GM12878 (cell line): ENCODE data around the gene FEM1B. TPM values are rescaled to one million over a fixed set of nuclear protein-coding genes. Genes with fewer than 3 reads are reported as not detected.

ENCODE experiments used
- ATAC-seq: fragments of 200-7000 bp; cut with Tn5 transposase; 3 replicates; pipeline ENCODE4 v1.9.1; 2020; ENCODE audit warnings: mild to moderate bottlenecking, moderate library complexity
- BruUV-seq: library from RNA; stranded (reverse); fragments of 400-500 nt; replicated peaks from 2 replicates; lab custom pipeline; 2021; lab: Mats Ljungman, UMichigan
- CTCF ChIA-PET: fragments of 300-600 bp; sonication (Branson Sonifier 250); formaldehyde crosslinking; extraction: SDS; loops from one replicate; lab custom pipeline; 2021; ENCODE audit warnings: inconsistent platforms; lab: Yijun Ruan, JAX
- POLR2A ChIA-PET: fragments of 350-600 bp; formaldehyde crosslinking; extraction: SDS; loops from one replicate; lab custom pipeline; 2021; ENCODE audit warnings: inconsistent platforms; lab: Charles Lee
- RAD21 ChIA-PET: fragments of 300-600 bp; sonication (Branson Sonifier 250); formaldehyde crosslinking; loops from one replicate; lab custom pipeline; 2023; ENCODE audit warnings: antibody characterized with exemption; ENCODE audit not compliant: unreplicated experiment; lab: Charles Lee
- SMC1A ChIA-PET: fragments of 300-600 bp; sonication (Branson Sonifier 250); formaldehyde crosslinking; loops from one replicate; lab custom pipeline; 2023; ENCODE audit not compliant: unreplicated experiment, uncharacterized antibody; lab: Charles Lee
- DNase-seq: peaks from one replicate; pipeline ENCODE4 v3.0.0-alpha.2; 2011; ENCODE audit warnings: low read depth, low spot score
- FAIRE-seq: peaks from 3 replicates; lab custom pipeline; 2011; peaks lifted over from hg19 to GRCh38; lab: Jason Lieb, UNC
- H2AFZ ChIP-seq: 2 replicates; pipeline ENCODE4 v1.6.0; 2011; ENCODE audit warnings: low read depth, low read length, control low read depth; ENCODE audit not compliant: control insufficient read depth
- H3K27ac ChIP-seq: 2 replicates; pipeline ENCODE4 v1.5.1; 2011; ENCODE audit warnings: control low read depth; ENCODE audit not compliant: control insufficient read depth, insufficient read depth
- H3K27me3 ChIP-seq, 2 experiments: replicated peaks in 1 of 2; 2 replicates each; pipeline versions ENCODE4 v1.6.0 to v1.6.1; 2011; ENCODE audit warnings: low read length in 1 of 2; ENCODE audit not compliant: control insufficient read depth in 2 of 2, insufficient read depth in 2 of 2
- H3K36me3 ChIP-seq, 2 experiments: 2 replicates each; pipeline ENCODE4 v1.5.1; 2011; ENCODE audit warnings: low read length in 1 of 2; ENCODE audit not compliant: control insufficient read depth in 2 of 2, insufficient read depth in 2 of 2
- H3K4me1 ChIP-seq: 2 replicates; pipeline ENCODE4 v1.6.1; 2011; ENCODE audit warnings: mild to moderate bottlenecking, low read length, moderate library complexity, mixed read lengths; ENCODE audit not compliant: control insufficient read depth, insufficient read depth
- H3K4me2 ChIP-seq: 2 replicates; pipeline ENCODE4 v1.6.0; 2011; ENCODE audit warnings: control low read depth; ENCODE audit not compliant: control insufficient read depth, insufficient read depth
- H3K4me3 ChIP-seq: fragments of 200-600 bp; sonication (generic); 2 replicates; pipeline ENCODE4 v1.5.1; 2016
- H3K79me2 ChIP-seq: 2 replicates; pipeline ENCODE4 v1.6.0; 2011; ENCODE audit warnings: low read length; ENCODE audit not compliant: control insufficient read depth, insufficient read depth
- H3K9ac ChIP-seq: 2 replicates; pipeline ENCODE4 v1.8.0; 2011; ENCODE audit warnings: low read length, control low read depth, mixed read lengths; ENCODE audit not compliant: control insufficient read depth, insufficient read depth
- H3K9me3 ChIP-seq: replicated peaks from 3 replicates; pipeline ENCODE4 v1.5.1; 2011; ENCODE audit warnings: mild to moderate bottlenecking, low read length; ENCODE audit not compliant: control insufficient read depth, insufficient read depth
- H4K20me1 ChIP-seq: 2 replicates; pipeline ENCODE4 v1.6.0; 2011; ENCODE audit not compliant: control insufficient read depth, insufficient read depth
- BHLHE40 ChIP-seq, 2 experiments: fragments of 450-650 bp in 1 of 2; IDR thresholded peaks; 2 replicates each; pipeline ENCODE4 v1.6.1; 2011 to 2017; ENCODE audit warnings: low read depth in 2 of 2, borderline replicate concordance in 1 of 2, improper control_type of control experiment in 1 of 2, low read length in 1 of 2, mild to moderate bottlenecking in 1 of 2
- CBFB ChIP-seq: IDR thresholded peaks from 2 replicates; pipeline ENCODE4 v1.6.1; 2016; ENCODE audit warnings: antibody characterized with exemption, low read depth
- FOXM1 ChIP-seq: IDR thresholded peaks from 2 replicates; pipeline ENCODE4 v1.6.1; 2012; ENCODE audit warnings: low read depth, mild to moderate bottlenecking, inconsistent platforms, low read length, moderate library complexity
- RELA ChIP-seq: fragments of 450-650 bp; IDR thresholded peaks from 2 replicates; pipeline ENCODE4 v1.8.0; 2014; ENCODE audit warnings: borderline replicate concordance; ENCODE audit not compliant: partially characterized antibody
- ZNF384 ChIP-seq: IDR thresholded peaks from 2 replicates; pipeline ENCODE4 v1.6.1; 2012; ENCODE audit warnings: low read depth, mild to moderate bottlenecking, low read length, improper control_type of control experiment, borderline replicate concordance
- WGBS: methylation state at CpG from one replicate; pipeline ENCODE4 v1.1.6; 2016; ENCODE audit warnings: low lambda C conversion rate; ENCODE audit not compliant: insufficient replicate concordance, insufficient coverage; ENCODE audit errors: missing lambda C conversion rate; 5-methylcytosine and 5-hydroxymethylcytosine counted together
- in situ Hi-C: fragments of 300-500 bp; cut with MboI; formaldehyde crosslinking; loops from 9 replicates; pipeline ENCODE4 v1.14.3; 2018; ENCODE audit warnings: mixed read lengths
- intact Hi-C: fragments of 100-400 bp; cut with micrococcal nuclease; formaldehyde crosslinking; loops from one replicate; pipeline ENCODE4 v1.14.2; 2022; ENCODE audit not compliant: unreplicated experiment
- polyA plus RNA-seq, 11 experiments: library from polyadenylated mRNA; depleted of rRNA in 4 of 11; unstranded in 6 of 11; stranded (reverse) in 5 of 11; fragments of >200 nt; fragmentation: Nextera tagmentation in 4 of 11; fragmentation: Illumina TruSeq in 1 of 11; extraction: Ambion mirVana in 4 of 11; extraction: Trizol in 1 of 11; gene quantifications; 1 replicate in 1 of 11; 2 replicates in 10 of 11; pipeline versions ENCODE4 v1.2.1 to v1.2.3, GENCODE V29; 2011 to 2016; ENCODE audit warnings: inconsistent platforms in 2 of 11, missing spikeins in 2 of 11, low read depth in 1 of 11
- total RNA-seq, 4 experiments: library from RNA; depleted of rRNA in 3 of 4; stranded (reverse); fragments of >200 nt in 3 of 4; fragmentation: Illumina TruSeq in 1 of 4; extraction: Trizol in 1 of 4; gene quantifications; 2 replicates each; pipeline versions ENCODE4 v1.2.1 to v1.2.3, GENCODE V29; 2013 to 2021
- TF ChIP-seq, protein P1 (sequence below): fragments of 450-650 bp; IDR thresholded peaks from 2 replicates; pipeline ENCODE4 v1.6.1; 2017; ENCODE audit warnings: low read depth, mild to moderate bottlenecking, moderate library complexity

FEM1B gene
- total and polyA plus RNA-seq, 10 of the 15 experiments (the other 5 are each of a cell fraction or from before 2014, with no cell fraction given) = 5.5 to 61.1 (median 18.2) TPM

DNA sequence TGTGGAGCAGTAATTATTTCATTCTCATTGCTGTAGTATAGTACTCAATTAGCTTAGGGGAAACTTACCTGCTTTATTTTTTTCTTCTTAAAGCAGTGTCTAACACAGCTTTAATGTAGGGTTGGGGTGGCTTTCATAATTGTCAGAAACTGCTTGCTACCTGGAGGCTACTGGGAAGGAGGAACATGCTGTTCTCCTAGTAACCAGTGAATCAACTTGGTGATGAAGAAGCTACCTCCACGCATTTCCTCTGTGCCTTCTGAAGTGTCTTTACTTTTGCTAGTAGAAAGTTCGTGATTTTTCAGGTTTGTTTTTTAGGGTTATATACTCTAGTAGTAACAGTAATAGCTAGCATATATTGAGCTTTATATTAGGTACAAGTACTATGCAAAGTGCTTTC lies 11.5 kb downstream of the FEM1B start:
- H3K4me2 ChIP-seq = no peak overlapping the region
- no peak for TF ChIP-seq BHLHE40 (IDR thresholded peaks at IDR 0.05; ENCODE audit: borderline replicate concordance in 1 of 2, low read depth in 2 of 2, low read length in 1 of 2)
- no peak for TF ChIP-seq RELA
- TF ChIP-seq CBFB = no peak
- TF ChIP-seq ZNF384 = no peak
- no peak for TF ChIP-seq FOXM1
- TF ChIP-seq, protein P1, sequence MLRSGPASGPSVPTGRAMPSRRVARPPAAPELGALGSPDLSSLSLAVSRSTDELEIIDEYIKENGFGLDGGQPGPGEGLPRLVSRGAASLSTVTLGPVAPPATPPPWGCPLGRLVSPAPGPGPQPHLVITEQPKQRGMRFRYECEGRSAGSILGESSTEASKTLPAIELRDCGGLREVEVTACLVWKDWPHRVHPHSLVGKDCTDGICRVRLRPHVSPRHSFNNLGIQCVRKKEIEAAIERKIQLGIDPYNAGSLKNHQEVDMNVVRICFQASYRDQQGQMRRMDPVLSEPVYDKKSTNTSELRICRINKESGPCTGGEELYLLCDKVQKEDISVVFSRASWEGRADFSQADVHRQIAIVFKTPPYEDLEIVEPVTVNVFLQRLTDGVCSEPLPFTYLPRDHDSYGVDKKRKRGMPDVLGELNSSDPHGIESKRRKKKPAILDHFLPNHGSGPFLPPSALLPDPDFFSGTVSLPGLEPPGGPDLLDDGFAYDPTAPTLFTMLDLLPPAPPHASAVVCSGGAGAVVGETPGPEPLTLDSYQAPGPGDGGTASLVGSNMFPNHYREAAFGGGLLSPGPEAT = no peak
- in situ Hi-C loops = no loop called here

More for the DNA sequence above, 11.5 kb downstream of the FEM1B start:
- DNase-seq = no peak
- ChIA-PET CTCF (interaction anchor here (1.1 to 2.1 kb wide), 3 partner anchors 10 to 17 kb away, joined by 3 to 9 read pairs (median 5); no protein-coding TSS in a partner anchor), RAD21 (no interaction called here), POLR2A (no interaction called here), SMC1A (interaction anchor here (1.2 to 2.4 kb wide), 3 partner anchors 8 to 17 kb away, joined by 3 to 9 read pairs (median 7); no protein-coding TSS in a partner anchor)
- 92% methylated on average over 2 of the region's 2 CpGs for WGBS
- Histone ChIP-seq H3K27me3 (no peaks in the 10 kb centered on the region), H2AFZ (no peak overlapping the region), H3K9ac (no peak overlapping the region), H3K9me3 (peaks cover 5% of the 10 kb centered on the region), H3K36me3 (peaks cover 15 to 29% of the 10 kb centered on the region in 2 experiments), H3K79me2 (peaks cover 67% of the 10 kb centered on the region), H3K4me3 (no peak overlapping the region), H3K27ac (no peak overlapping the region), H4K20me1 (no peaks in the 10 kb centered on the region), H3K4me1 (no peaks in the 10 kb centered on the region)
- no TSS peak for BruUV-seq
- FAIRE-seq = no peak
- intact Hi-C loops = no loop called here
- ATAC-seq = no peak
